ENCODE results near the gene GRM1.

- TF ChIP-seq POLR2AphosphoS5 (IDR thresholded peaks at IDR 0.05; ENCODE audit: borderline replicate concordance, low read depth, low read length) (no peak), EZH2 (IDR thresholded peaks at IDR 0.05) (no peak)
These were observed 71.9 kb downstream of the GRM1 start for GRCh38 chr6:146100776-146101175.
